VCaP (cell line): ENCODE measurements around the gene KCNC3.

Source experiments
- H3K27ac ChIP-seq: fragments of 450-650 bp; 2 replicates; pipeline ENCODE4 v1.5.1; 2017
- TF ChIP-seq, protein P1 (sequence below): fragments of 450-650 bp; conservative IDR thresholded peaks from 2 replicates; pipeline ENCODE4 v1.5.1; 2017; ENCODE audit warnings: mild to moderate bottlenecking, moderate library complexity

KCNC3 gene

DNA sequence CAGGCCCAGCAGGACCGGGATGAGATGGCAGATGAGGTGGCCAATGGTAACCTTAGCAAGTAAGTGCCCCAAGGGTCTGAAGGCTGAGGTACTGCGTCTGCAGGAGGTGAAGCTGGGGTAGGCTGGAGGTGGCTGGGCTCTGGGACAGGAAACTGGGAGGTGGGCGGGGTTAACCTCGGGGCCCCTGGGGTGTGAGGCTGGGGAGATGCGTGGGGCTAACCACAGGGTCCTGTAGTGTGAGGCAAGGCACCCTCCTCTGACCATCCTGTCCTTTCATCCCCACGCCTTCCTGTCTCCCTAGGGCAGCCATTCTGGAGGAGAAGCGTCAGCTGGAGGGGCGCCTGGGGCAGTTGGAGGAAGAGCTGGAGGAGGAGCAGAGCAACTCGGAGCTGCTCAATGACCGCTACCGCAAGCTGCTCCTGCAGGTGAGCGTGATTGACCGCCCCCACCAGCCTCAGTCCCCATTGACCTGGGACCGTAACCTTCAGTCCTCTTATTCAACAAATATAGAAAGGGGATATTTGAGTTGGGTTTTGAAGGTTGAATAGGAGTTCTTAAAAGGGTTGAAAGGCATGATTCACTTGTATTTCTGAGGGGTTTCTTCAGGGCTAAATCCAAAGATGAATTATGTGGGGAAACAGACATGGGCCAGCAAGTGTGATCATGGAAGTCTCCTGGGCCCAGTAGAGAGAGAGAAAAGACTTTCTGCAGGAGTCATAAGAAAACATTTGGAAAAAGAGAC, 35.7 kb downstream of the KCNC3 start:
- TF ChIP-seq, protein P1, sequence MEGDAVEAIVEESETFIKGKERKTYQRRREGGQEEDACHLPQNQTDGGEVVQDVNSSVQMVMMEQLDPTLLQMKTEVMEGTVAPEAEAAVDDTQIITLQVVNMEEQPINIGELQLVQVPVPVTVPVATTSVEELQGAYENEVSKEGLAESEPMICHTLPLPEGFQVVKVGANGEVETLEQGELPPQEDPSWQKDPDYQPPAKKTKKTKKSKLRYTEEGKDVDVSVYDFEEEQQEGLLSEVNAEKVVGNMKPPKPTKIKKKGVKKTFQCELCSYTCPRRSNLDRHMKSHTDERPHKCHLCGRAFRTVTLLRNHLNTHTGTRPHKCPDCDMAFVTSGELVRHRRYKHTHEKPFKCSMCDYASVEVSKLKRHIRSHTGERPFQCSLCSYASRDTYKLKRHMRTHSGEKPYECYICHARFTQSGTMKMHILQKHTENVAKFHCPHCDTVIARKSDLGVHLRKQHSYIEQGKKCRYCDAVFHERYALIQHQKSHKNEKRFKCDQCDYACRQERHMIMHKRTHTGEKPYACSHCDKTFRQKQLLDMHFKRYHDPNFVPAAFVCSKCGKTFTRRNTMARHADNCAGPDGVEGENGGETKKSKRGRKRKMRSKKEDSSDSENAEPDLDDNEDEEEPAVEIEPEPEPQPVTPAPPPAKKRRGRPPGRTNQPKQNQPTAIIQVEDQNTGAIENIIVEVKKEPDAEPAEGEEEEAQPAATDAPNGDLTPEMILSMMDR = no peak
- no peak overlapping the region for H3K27ac ChIP-seq

DNA sequence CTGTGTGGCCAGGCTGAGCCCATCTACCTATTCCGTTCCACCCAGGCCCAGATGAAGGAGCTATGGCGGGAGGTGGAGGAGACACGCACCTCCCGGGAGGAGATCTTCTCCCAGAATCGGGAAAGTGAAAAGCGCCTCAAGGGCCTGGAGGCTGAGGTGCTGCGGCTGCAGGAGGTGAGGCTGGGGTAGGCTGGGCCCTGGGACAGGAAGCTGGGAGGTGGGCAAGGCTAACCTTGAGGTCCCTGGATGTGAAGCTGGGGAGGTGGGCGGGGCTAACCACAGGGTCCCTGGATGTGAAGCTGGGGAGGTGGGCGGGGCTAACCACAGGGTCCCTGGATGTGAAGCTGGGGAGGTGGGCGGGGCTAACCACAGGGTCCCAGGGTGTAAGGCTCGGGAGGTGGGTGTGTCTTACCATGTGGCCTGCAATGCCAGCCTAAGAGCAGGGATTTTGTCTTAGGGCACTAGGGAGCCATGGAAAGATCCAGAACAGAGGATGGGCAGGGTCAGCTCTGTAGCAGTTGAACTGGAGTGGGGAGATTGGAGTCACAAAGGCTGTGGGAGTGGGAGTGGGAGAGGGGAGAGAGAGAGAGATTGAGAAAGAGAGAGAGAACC, 36.9 kb downstream of the KCNC3 start:
- no peak overlapping the region for H3K27ac ChIP-seq
- TF ChIP-seq, protein P1 = no peak

DNA sequence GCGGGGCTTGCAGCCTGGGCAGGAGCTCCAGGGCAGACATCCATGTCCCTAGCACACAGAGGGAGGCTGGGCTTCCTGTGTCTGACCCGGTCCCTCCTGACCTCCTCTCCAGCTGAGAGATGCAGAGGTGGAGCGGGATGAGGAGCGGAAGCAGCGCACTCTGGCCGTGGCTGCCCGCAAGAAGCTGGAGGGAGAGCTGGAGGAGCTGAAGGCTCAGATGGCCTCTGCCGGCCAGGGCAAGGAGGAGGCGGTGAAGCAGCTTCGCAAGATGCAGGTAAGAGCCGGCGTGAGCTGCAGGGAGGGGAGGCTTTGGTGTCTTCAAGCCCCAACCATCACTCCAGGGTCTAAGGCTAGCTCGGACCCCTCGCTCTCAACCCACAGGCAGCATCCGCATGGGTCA, 38.4 kb downstream of the KCNC3 start:
- TF ChIP-seq, protein P1 = no peak
- H3K27ac ChIP-seq = no peak overlapping the region

DNA sequence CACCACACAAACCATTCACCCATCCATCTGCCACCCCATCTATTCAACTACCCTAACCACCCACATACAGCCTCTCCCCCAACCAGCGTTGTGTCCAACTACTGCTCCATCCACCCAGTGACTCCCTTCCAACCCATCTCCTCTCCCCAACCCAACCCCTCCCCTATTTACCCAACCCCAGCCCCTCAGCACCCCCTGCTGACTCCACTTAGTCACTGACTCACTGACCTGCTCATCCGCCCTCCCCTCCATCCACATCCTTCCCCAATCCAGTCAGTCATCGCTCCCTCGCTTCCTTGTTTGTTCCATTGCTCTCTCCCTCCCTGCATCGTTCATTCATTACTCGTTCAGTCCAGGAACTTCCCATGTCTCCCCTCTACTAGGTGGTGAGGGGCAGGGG, 39.2 kb downstream of the KCNC3 start:
- H3K27ac ChIP-seq = no peak overlapping the region

DNA sequence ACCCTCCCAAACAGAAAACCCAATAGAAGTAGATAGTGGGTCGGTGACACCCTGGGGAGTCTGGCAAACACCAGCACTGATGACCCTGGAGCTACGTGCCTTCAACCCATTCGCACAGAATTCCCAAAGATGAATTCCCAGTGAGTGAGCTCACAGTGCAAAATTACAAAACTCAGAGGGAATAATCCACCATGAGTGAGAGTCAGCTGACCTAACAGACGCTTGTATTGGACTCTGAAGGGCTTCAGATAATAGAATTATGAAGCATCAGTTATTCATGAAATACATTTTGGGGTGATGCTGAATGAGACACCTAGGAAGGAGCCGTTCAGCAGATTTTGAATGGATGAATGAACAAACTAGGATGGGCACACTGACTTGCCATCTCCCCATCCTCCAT, 40.2 kb downstream of the KCNC3 start:
- no peak overlapping the region for H3K27ac ChIP-seq
- TF ChIP-seq, protein P1 = no peak

More for the DNA sequence above, 39.2 kb downstream of the KCNC3 start:
- TF ChIP-seq, protein P1 = no peak

DNA sequence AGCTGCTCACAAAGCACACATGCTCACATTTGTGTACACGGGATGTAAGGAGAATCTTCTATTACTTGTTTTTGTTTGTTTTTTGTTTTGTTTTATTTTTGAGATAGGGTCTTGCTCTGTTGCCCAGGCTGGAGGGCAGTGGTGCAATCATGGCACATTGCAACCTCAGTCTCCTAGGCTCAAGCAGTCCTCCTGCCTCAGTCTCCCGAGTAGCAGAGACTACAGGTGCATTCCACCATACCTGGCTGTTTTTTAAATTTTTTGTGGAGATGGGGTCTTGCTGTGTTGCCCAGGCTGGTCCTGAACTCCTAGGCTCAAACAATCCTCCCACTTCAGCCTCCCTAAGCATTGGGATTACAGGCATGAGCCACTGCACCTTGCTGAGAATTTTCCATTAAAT, 41.8 kb downstream of the KCNC3 start:
- H3K27ac ChIP-seq = no peak overlapping the region
- TF ChIP-seq, protein P1 = no peak

DNA sequence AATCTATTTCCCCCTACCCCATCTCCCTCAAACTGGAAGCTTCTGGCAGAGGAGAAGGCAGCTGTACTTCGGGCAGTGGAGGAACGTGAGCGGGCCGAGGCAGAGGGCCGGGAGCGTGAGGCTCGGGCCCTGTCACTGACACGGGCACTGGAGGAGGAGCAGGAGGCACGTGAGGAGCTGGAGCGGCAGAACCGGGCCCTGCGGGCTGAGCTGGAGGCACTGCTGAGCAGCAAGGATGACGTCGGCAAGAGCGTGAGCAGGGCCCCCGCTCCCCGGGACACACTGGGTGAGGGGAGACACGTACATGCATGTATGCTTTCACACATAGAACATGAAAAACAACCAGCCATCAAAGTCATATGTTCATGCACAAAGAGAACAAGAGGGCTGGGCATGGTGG, 42.7 kb downstream of the KCNC3 start:
- TF ChIP-seq, protein P1 = no peak
- no peak overlapping the region for H3K27ac ChIP-seq
